Measurements from ENCODE around the gene PURA. TPM values are rescaled to one million over a fixed set of nuclear protein-coding genes. Genes with fewer than 3 reads are reported as not detected.
A peak's percentile ranks its signal among the peaks of the same experiment; 100 is the strongest.

PURA gene
- total RNA-seq, 1 experiment from 2014 or later, result 3.6 TPM

DNA sequence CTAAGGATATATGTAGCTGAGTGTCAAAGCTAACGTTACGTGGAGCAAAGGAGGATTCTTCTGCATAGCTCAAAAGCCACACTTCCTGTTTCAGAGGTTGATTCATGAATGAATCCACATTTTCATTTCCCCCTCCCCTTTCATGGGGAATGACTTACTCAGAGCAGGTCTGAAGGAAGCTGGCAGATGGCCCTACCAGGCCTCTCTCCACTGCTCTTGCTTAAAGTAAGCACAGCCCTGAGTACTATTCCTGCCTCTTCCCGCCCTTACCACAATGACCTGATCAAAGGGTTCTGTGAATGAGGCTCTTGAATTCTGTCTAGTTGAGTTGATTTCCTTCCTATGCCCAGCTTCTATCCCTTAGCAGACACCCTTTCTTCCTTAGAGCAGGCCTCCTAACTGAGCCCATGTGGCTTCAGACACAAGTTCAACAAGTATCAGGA is 18.1 kb downstream of the PURA start:
- Histone ChIP-seq H3K9ac (ENCODE audit: extremely low read depth, insufficient read length, low read length) (no peak overlapping the region), H2AK5ac (ENCODE audit: insufficient read length, low read length) (no peak overlapping the region), H2BK20ac (ENCODE audit: low read depth, low read length, poor library complexity, severe bottlenecking) (no peak overlapping the region), H4K8ac (replicated peaks; ENCODE audit: insufficient read length, low read depth, low read length) (no peak overlapping the region), H3K14ac (ENCODE audit: insufficient read depth, low read length) (no peak overlapping the region), H3K23me2 (ENCODE audit: insufficient read length, low read depth, low read length, poor library complexity, severe bottlenecking) (no peaks in the 10 kb centered on the region), H3K18ac (ENCODE audit: insufficient read length, low read depth, low read length) (no peak overlapping the region), H3K23ac (ENCODE audit: insufficient read length, low read depth, low read length) (no peak overlapping the region), H3K79me2 (ENCODE audit: insufficient read depth, low read length) (no peaks in the 10 kb centered on the region), H3K27me3 (ENCODE audit: insufficient read depth, low read length) (no peaks in the 10 kb centered on the region), H3K27ac (ENCODE audit: insufficient read length, low read depth, low read length) (no peak overlapping the region), H2BK15ac (ENCODE audit: low read depth, low read length) (no peak overlapping the region), H3K9me3 (ENCODE audit: control insufficient read depth, low read depth, low read length) (no peaks in the 10 kb centered on the region), H3K4me2 (ENCODE audit: insufficient read depth, insufficient read length, low read length) (no peak overlapping the region), H4K91ac (ENCODE audit: insufficient read length, low read depth, low read length) (no peak overlapping the region), H3K4ac (ENCODE audit: low read depth, low read length) (no peak overlapping the region), H4K20me1 (ENCODE audit: control insufficient read depth, insufficient read depth, insufficient read length) (no peaks in the 10 kb centered on the region), H3T11ph (ENCODE audit: low read length) (no peak overlapping the region), H2BK12ac (ENCODE audit: insufficient read length, low read depth, low read length) (no peak overlapping the region), H2BK5ac (ENCODE audit: insufficient read length, low read length) (no peak overlapping the region), H3K79me1 (ENCODE audit: insufficient read depth, low read depth, low read length, poor library complexity, severe bottlenecking) (no peaks in the 10 kb centered on the region), H2BK120ac (ENCODE audit: low read depth, low read length, poor library complexity, severe bottlenecking) (no peak overlapping the region), H4K5ac (ENCODE audit: insufficient read length, low read depth, low read length) (no peak overlapping the region), H2AFZ (ENCODE audit: low read length) (no peak overlapping the region), H3K4me1 (ENCODE audit: insufficient read depth, low read length) (peaks cover 3% of the 10 kb centered on the region; the same call in 1 of the 2 replicates), H3K56ac (ENCODE audit: insufficient read length, low read depth, low read length) (no peak overlapping the region)
- Mint-ChIP-seq H3K4me3 (no peak overlapping the region), H3K4me1 (peaks cover 14 to 20% of the 10 kb centered on the region in 2 experiments), H3K27me3 (ENCODE audit: low read depth) (peaks cover 5% of the 10 kb centered on the region), H3K27ac (peak overlapping the region in 1 of 3 experiments; percentile 16; a peak in 1 of 7 replicates), H3K36me3 (ENCODE audit: insufficient read depth in 1 of 3, low read depth in 3 of 3) (no peaks in the 10 kb centered on the region), H3K9me3 (no peaks in the 10 kb centered on the region)
- no peak for DNase-seq
- TF ChIP-seq, protein P1, sequence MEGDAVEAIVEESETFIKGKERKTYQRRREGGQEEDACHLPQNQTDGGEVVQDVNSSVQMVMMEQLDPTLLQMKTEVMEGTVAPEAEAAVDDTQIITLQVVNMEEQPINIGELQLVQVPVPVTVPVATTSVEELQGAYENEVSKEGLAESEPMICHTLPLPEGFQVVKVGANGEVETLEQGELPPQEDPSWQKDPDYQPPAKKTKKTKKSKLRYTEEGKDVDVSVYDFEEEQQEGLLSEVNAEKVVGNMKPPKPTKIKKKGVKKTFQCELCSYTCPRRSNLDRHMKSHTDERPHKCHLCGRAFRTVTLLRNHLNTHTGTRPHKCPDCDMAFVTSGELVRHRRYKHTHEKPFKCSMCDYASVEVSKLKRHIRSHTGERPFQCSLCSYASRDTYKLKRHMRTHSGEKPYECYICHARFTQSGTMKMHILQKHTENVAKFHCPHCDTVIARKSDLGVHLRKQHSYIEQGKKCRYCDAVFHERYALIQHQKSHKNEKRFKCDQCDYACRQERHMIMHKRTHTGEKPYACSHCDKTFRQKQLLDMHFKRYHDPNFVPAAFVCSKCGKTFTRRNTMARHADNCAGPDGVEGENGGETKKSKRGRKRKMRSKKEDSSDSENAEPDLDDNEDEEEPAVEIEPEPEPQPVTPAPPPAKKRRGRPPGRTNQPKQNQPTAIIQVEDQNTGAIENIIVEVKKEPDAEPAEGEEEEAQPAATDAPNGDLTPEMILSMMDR (conservative IDR thresholded peaks at IDR 0.05), result no peak
- WGBS (ENCODE audit: extremely low coverage, insufficient read length, low lambda C conversion rate), result no CpG with 5 or more reads among the region's 3 CpGs
